ENCODE data around the gene PCDHB9. TPM values are rescaled to one million over a fixed set of nuclear protein-coding genes. Genes with fewer than 3 reads are reported as not detected.

PCDHB9 gene
- total and polyA plus RNA-seq, 2 of the 8 experiments (the other 6 are each of a cell fraction or from before 2014, with no cell fraction given) = 0.68 to 1.6 TPM

GRCh38 chr5:141223112-141223783, 36.3 kb downstream of the PCDHB9 start, which contains the start of gene PCDHB14:
Gene PCDHB14, plus strand, starts transcription at chr5:141223343. Its CDS starts 163 bp downstream, at chr5:141223506.
- WGBS, 2 experiments (ENCODE audit: extremely low coverage in 1 of 2, insufficient coverage in 1 of 2, insufficient read length in 1 of 2, insufficient replicate concordance in 2 of 2, low coverage in 1 of 2, low lambda C conversion rate in 2 of 2, missing lambda C conversion rate in 1 of 2) = 44% methylated on average over 15 of the region's 15 CpGs; no CpG with 5 or more reads in 1 of the 2 experiments
- no peak within 1 kb of the TSS for H3K14ac ChIP-seq (ENCODE audit: insufficient read length)
- H2BK20ac ChIP-seq (ENCODE audit: low read length) = no peak within 1 kb of the TSS
- peaks cover 2 to 3% (median 3%) of the 10 kb centered on the region in 4 experiments; a peak in 2 of 7 replicates for H3K4me1 ChIP-seq (replicated peaks in 1 of 4; ENCODE audit: control insufficient read depth in 3 of 4, insufficient read depth in 4 of 4, low read length in 3 of 4)
- H3K4ac ChIP-seq (replicated peaks; ENCODE audit: insufficient read length, low read depth, low read length) = no peak within 1 kb of the TSS
- no peak within 1 kb of the TSS for H3K18ac ChIP-seq (ENCODE audit: extremely low read depth, low read length)
- H3K4me2 ChIP-seq (ENCODE audit: insufficient read depth in 1 of 2, low read depth in 2 of 2, low read length in 2 of 2) = peak within 1 kb of the TSS; percentile 63 to 85
- H3K27me3 ChIP-seq (replicated peaks in 1 of 4; ENCODE audit: control insufficient read depth in 3 of 4, extremely low read depth in 1 of 4, insufficient read depth in 3 of 4, low read length in 3 of 4) = no peaks in the 10 kb centered on the region
- no peaks in the 10 kb centered on the region; a peak in 1 of 8 replicates for H3K36me3 ChIP-seq (ENCODE audit: control insufficient read depth in 2 of 4, insufficient read depth in 4 of 4, low read length in 3 of 4)
- DNase-seq (ENCODE audit: low read depth in 1 of 2, low spot score in 2 of 2) (no peak), FAIRE-seq (peak; percentile 90)
- H4K8ac ChIP-seq (ENCODE audit: extremely low read depth, insufficient read depth, low read length) = no peak within 1 kb of the TSS
- ChIA-PET POLR2A (ENCODE audit: partially characterized antibody) (interaction anchor here (0.9 to 1.5 kb wide), 5 partner anchors 21 to 341 kb away, joined by 3 to 9 read pairs (median 4); partner anchors contain the start of gene PCDHB15), CTCF (ENCODE audit: partially characterized antibody) (interaction anchor here (0.6 to 3.6 kb wide), 81 partner anchors 9 to 393 kb away, joined by 3 to 43 read pairs (median 5); partner anchors contain the start of genes PCDHA8, PCDHB10, PCDHB11 and PCDHB12)
- no peak within 1 kb of the TSS for H3K23ac ChIP-seq (ENCODE audit: insufficient read length)
- H2BK15ac ChIP-seq (ENCODE audit: low read length) = no peak within 1 kb of the TSS
- H4K91ac ChIP-seq (replicated peaks; ENCODE audit: insufficient read length, low read length) = no peak within 1 kb of the TSS
- no peaks in the 10 kb centered on the region for H3K79me1 ChIP-seq (ENCODE audit: low read depth, low read length)
- no peak within 1 kb of the TSS for H2BK120ac ChIP-seq (replicated peaks; ENCODE audit: low read depth, low read length)
- no peaks in the 10 kb centered on the region for H3K79me2 ChIP-seq (ENCODE audit: control insufficient read depth in 1 of 2, insufficient read depth in 2 of 2, low read length in 2 of 2)
- H3K56ac ChIP-seq (replicated peaks; ENCODE audit: insufficient read length, low read depth, low read length) = no peak within 1 kb of the TSS
- no peak within 1 kb of the TSS for H3K27ac ChIP-seq (ENCODE audit: low read depth, low read length)
- peaks cover 2% of the 10 kb centered on the region; the same call in 1 of the 2 replicates for H3K23me2 ChIP-seq (ENCODE audit: low read depth, low read length)
- H2AK5ac ChIP-seq (ENCODE audit: low read depth, low read length) = no peak within 1 kb of the TSS
- no peaks in the 10 kb centered on the region for H4K20me1 ChIP-seq (replicated peaks in 1 of 2; ENCODE audit: control insufficient read depth in 1 of 2, insufficient read depth in 2 of 2, low read length in 2 of 2)
- H3K9ac ChIP-seq (replicated peaks in 1 of 4; ENCODE audit: extremely low read depth in 1 of 4, low read depth in 3 of 4, low read length in 3 of 4) = no peak within 1 kb of the TSS; a peak in 1 of 7 replicates
- peak within 1 kb of the TSS; percentile 99 for H2AFZ ChIP-seq (ENCODE audit: low read length)
- H2BK12ac ChIP-seq (ENCODE audit: low read depth, low read length) = no peak within 1 kb of the TSS
- no peak within 1 kb of the TSS for H4K5ac ChIP-seq (ENCODE audit: insufficient read length, low read depth, low read length)
- peak within 1 kb of the TSS; percentile 8 to 50 (median 29); a peak in 5 of 8 replicates for H3K4me3 ChIP-seq (ENCODE audit: extremely low read depth in 1 of 4, insufficient read depth in 2 of 4, low read depth in 3 of 4, low read length in 4 of 4)
- H2BK5ac ChIP-seq (ENCODE audit: low read depth, low read length) = no peak within 1 kb of the TSS
- peaks cover 0 to 9% of the 10 kb centered on the region in 2 experiments; a peak in 1 of 4 replicates for H3K9me3 ChIP-seq (ENCODE audit: insufficient read depth in 2 of 2, low read depth in 1 of 2, low read length in 1 of 2)
- TF ChIP-seq, protein P1, sequence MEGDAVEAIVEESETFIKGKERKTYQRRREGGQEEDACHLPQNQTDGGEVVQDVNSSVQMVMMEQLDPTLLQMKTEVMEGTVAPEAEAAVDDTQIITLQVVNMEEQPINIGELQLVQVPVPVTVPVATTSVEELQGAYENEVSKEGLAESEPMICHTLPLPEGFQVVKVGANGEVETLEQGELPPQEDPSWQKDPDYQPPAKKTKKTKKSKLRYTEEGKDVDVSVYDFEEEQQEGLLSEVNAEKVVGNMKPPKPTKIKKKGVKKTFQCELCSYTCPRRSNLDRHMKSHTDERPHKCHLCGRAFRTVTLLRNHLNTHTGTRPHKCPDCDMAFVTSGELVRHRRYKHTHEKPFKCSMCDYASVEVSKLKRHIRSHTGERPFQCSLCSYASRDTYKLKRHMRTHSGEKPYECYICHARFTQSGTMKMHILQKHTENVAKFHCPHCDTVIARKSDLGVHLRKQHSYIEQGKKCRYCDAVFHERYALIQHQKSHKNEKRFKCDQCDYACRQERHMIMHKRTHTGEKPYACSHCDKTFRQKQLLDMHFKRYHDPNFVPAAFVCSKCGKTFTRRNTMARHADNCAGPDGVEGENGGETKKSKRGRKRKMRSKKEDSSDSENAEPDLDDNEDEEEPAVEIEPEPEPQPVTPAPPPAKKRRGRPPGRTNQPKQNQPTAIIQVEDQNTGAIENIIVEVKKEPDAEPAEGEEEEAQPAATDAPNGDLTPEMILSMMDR (IDR thresholded peaks at IDR 0.05; ENCODE audit: control extremely low read depth in 1 of 3, insufficient read depth in 1 of 3, low read depth in 1 of 3, low read length in 3 of 3) = peak in 2 of 3 experiments; percentile 50 to 64; a peak in 3 of 4 replicates
- TF ChIP-seq SIN3A (conservative IDR thresholded peaks at IDR 0.05 in 1 of 2, IDR thresholded peaks at IDR 0.05 in 1 of 2; ENCODE audit: low read depth in 1 of 2, low read length in 2 of 2) (no peak), POLR2A (IDR thresholded peaks at IDR 0.05; ENCODE audit: control extremely low read depth in 1 of 2, low read depth in 2 of 2, low read length in 2 of 2) (no peak), SAP30 (IDR thresholded peaks at IDR 0.05; ENCODE audit: insufficient read depth, insufficient replicate concordance, low read length) (no peak), KDM4A (IDR thresholded peaks at IDR 0.05; ENCODE audit: low read depth, low read length, severe bottlenecking) (no peak), EZH2 (IDR thresholded peaks at IDR 0.05; ENCODE audit: low read depth, low read length, severe bottlenecking) (no peak), GTF2F1 (IDR thresholded peaks at IDR 0.05; ENCODE audit: borderline replicate concordance, low read depth, low read length) (no peak), TBP (IDR thresholded peaks at IDR 0.05; ENCODE audit: low read depth, low read length) (no peak)
